ENCODE results near the gene SREBF1.

SREBF1 gene

DNA sequence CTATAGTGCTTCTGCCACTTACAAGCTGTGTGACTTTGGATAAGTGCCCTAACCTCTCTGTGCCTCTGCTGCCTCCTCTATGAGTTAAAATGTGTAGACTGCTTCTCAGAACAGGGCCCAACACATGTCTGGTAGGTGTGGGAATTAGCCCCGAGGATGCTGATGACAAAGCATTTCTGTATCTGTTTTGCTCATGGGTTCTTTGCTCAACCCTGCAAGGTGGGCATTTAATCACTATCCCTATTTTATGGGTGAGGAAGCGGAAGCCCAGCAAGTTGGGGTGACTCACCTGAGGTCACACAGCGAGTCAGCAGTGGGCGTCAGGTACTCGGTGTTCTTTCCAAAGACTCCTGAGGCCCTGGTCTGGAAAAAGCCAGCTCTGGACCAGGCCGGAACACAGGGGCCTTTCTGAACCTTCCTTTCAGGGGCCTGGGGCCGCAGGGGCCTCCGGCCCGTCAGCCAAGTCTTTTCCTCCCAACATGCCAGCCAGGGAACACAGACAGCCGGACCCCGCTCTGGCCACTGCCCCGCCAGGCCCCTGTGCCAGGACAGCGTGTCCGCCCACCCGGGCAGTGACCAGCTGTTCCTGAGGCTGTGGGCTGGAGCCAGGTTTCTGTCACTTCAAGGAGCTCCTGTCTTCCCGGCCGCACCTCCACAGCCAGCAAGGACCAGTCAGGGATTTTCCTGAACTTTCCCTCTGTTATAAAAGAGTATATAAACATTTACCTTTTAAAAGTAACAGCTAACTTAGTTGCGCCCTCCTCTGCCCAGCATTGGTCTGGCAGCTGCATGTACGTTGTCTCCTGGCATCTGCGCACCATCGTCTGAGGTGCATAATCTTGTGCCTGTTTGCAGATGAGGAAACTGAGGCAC lies 62.5 kb downstream of the SREBF1 start:
- no peak overlapping the region for H3K4me3 ChIP-seq (ENCODE audit: low read length)

DNA sequence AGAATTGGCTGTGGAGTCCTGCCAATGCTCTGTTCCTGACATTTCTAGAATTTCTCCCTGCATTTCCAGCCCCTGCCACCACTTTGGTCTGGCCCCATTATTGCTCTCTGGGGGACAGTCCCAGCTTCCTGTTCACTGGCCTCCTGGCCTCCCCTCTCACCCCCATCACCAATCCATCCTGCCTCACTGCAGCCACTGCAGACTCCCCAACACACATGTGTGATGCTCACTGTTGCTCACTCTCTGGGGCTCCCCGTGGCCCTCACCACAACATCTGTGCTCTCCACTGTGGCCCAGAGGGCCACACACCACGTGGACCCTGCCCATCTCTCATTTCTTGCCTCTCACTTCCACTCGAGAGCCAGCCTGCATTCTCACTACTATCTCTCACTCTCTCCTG lies 64.6 kb downstream of the SREBF1 start:
- H3K4me3 ChIP-seq (ENCODE audit: low read length): no peak overlapping the region
- no peak for TF ChIP-seq ZNF274 (IDR thresholded peaks at IDR 0.05; ENCODE audit: low read depth, low read length)

More for the DNA sequence above, 62.5 kb downstream of the SREBF1 start:
- TF ChIP-seq ZNF274 (IDR thresholded peaks at IDR 0.05; ENCODE audit: low read depth, low read length): no peak

DNA sequence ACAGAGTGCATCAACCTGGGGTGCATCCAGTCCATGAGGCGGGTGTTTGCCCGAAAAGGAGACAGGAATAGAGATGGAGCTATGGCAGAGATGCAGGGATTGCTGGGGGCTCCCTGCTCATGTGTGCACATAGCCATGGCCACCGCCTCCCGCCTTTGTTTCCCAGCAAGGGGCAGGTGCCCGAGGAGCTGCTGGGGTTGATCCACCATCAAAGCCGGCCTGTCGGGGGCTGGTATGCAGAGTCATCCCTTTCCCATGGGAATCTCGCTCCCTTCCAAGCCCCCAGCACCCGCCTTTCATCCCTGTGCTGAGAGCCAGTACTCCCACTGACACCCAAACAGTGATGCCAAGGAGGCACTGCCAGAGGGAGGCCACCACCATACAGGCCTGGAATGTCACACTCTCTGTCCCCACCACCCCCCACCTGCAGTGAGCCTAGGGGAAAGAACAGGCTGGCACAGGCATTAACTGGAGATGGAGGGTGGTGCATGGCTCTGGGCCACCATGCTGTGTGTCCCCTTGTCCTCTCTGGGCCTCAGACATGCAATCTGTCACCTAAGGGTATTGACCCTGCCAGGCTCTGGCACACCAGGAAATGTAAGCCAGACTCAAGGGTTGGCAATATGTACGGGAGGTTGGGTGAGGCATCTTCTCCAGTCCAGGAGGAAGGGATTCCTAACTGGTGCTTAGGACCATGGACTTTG lies 65.1 kb downstream of the SREBF1 start:
- TF ChIP-seq ZNF274 (IDR thresholded peaks at IDR 0.05; ENCODE audit: low read depth, low read length): no peak
- H3K4me3 ChIP-seq (ENCODE audit: low read length): no peak overlapping the region

DNA sequence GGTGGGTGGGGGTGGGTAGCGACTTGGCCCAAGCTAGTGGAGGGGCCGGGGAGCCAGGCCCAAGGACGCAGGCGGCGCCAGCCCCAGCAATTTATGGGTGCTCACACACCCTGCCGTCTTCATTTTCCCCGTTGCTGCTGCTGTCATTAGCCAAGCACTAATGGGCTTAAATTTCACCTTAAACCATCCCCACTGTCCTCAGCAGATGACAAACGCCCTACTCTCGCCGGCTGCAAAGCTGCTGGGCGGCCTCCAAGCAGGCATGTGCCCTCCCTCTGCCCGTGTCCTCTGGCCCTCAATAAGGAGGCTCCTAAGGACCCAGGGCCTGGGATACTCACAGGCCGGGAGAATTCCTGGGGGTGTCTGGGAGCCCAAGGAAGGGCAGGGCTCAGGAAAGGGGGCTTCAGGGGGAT lies 66.1 kb downstream of the SREBF1 start:
- H3K4me3 ChIP-seq (ENCODE audit: low read length): no peak overlapping the region
- no peak for TF ChIP-seq ZNF274 (IDR thresholded peaks at IDR 0.05; ENCODE audit: low read depth, low read length)

DNA sequence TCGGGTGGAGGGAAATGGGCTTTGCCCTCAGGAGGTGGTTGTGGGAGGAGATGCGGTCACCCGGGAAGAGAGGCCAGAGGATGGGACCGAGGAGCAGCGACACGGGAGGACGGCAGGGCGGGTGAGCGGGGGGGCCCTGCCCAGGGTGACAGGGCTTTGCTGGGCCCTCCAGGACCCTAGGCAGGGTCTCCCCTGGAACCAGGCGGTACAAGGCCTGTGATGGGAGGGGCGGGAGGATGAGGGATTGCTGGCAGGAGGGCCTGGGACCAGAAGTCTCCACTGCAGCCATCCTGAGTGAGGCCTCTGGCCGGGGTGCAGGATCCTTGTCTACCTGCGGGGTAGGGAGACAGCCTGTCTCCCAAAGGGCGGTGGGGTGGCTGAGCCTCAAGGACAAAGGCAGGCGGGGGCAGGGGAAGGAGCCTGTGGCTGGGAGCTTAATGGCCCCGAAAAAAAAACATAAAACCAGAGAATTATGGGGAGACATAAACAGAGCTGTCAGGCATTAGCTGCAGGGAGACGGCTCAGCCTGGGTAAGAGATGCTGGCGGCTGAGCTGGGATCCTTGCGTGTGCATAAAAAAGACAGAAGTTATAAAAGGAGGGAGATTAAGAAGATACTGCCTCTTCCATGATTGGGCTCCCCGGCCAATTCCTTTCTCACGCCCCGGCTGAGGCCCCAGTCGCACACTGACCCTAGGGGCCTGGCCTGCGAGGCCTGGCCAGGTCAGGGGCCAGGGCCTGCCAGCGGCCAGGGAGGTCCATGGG lies 66.7 kb downstream of the SREBF1 start:
- no peak for TF ChIP-seq ZNF274 (IDR thresholded peaks at IDR 0.05; ENCODE audit: low read depth, low read length)
- H3K4me3 ChIP-seq (ENCODE audit: low read length): no peak overlapping the region

DNA sequence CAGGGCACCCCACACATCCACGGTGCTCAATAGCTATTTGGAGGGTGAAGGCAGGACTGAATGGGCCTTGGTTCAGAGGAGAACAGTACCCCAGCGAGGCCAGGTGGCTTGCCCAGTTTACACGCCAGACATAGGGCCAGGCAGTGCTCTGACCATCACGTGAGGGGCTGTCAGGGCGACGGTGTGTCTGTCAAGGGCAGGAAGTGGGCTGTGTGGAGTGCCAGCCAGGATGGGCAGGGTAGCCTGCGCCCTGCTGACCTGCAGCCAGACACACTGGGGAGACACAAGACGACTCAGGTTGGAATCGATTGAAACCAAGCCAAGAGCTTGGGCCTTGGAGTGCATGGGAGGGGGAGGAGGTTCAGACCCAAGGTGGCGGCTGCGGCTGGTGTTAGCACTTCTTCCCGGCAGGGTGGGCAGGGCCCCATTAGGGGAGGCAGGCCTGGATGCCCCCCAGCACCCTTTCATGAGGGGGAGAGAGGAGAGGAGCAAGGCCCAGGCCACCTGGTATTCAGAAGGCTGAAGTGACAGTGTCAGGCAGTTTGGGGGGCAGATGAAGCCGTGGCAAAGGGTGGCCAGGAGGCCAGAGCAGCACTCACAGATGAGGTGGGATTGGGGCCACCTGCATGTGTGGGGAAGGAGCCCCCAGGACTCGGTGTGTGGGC lies 68.2 kb downstream of the SREBF1 start:
- no peak for TF ChIP-seq ZNF274 (IDR thresholded peaks at IDR 0.05; ENCODE audit: low read depth, low read length)
- no peak overlapping the region for H3K4me3 ChIP-seq (ENCODE audit: low read length)

DNA sequence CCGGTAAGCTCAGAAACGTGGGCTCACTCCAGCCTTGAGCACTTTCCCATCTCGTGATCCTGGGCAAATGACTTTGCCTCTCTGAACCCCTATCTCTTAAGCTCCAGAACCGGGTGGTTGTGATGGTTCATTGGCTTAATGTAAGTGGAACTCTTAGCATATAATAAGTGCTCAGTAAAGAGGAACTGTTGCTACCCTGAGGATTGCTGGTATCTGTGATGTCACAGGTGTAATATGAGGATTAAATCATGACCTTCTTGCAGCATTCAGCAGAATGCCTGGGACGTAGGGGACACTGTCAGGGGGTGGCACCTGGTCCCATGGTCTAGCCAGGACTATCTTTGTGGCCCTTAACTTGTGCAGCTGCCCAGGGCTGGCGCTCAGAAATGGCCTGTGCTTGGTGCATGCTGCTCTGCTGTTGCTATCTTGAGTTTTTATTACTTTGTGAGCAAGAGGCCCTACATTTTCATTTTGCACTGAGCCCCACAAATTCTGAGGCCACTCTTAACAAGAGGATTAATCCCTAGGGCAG lies 68.8 kb downstream of the SREBF1 start:
- H3K4me3 ChIP-seq (ENCODE audit: low read length): no peak overlapping the region
- no peak for TF ChIP-seq ZNF274 (IDR thresholded peaks at IDR 0.05; ENCODE audit: low read depth, low read length)

DNA sequence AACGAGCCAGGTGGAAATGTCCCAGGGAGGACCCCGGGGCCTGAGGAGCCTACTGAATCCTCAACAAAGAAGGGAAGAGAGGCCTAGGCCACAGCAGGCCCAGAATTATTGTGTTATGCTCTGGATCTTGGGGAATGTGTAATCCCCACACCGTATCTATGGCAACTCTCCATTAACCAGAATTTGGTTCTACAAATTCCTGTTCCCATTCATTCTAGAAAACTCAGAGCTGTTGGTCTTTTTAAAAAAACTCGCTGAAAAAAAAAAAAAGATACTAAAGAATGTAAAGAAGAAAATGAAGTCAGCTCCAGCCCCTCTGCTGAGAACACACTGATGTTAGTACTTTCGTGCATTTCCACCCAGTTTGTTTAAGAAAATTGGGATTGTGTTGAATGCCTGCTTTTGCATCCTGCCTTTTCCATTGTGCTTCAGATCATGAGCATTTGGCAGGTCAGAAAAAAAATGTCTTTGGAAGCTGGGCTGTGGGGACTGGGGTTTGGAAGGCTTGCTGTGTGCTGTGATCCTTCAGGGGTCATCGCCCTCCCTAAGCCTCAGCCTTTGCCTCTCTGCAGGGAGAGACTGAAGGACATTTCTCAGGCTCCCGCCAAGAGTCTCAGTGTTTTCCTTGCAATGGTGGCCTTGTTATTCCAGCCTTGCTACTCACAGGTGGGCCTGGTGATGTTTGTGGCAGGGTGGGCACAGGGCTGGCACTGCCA lies 69.5 kb downstream of the SREBF1 start:
- no peak overlapping the region for H3K4me3 ChIP-seq (ENCODE audit: low read length)
- no peak for TF ChIP-seq ZNF274 (IDR thresholded peaks at IDR 0.05; ENCODE audit: low read depth, low read length)

DNA sequence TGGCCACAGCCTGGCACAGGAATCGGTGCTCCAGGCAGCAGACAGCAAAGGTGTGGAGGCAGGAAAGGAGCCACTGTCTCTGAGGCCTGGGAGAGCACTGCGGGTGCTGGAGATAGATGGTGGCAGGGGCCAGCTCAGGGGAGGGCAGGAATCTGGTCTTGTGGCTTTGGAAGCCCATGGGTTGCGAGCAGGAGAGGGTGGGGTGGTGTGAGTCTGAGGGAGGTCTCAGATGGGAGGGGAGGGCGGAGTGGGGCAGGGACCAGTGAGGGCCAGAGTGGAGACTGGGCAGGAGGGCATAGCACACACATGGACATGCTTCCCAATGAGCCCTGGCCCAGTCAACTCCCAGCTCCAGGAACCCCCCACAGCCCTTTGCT lies 70.1 kb downstream of the SREBF1 start:
- no peak for TF ChIP-seq ZNF274 (IDR thresholded peaks at IDR 0.05; ENCODE audit: low read depth, low read length)
- no peak overlapping the region for H3K4me3 ChIP-seq (ENCODE audit: low read length)

DNA sequence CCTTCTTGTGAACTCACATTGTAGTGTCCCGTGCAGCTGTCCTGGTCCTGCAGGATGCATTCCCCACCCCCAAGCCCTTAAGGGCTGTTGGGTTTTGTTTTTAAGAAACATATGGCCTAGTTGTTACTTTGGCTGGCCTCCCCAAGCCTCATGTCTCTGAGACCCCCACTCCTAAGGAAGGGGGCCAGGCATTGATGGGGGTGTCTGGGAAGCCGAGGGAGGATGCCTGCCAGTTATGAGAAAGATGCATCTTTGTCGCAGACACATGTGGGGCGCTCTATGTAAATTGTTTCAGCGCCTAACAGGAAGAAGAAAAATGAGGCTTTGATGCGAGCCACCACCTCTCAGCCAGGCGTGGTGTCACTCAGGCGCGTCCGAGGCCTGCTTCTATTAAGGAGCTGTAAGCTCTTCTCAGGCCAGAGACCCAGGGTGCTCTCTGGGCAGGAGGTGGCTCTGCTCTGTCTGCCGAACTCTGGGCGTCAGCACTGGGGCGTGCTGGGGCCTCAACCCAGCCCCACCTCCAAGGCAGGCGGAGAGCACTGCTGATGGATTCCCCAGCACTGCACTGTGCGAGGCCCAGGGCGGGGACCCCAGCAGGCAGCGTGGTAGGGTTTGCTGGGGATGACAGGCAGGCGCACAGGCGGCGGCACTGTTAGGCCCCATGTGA lies 70.6 kb downstream of the SREBF1 start:
- H3K4me3 ChIP-seq (ENCODE audit: low read length): no peak overlapping the region
- TF ChIP-seq ZNF274 (IDR thresholded peaks at IDR 0.05; ENCODE audit: low read depth, low read length): no peak

DNA sequence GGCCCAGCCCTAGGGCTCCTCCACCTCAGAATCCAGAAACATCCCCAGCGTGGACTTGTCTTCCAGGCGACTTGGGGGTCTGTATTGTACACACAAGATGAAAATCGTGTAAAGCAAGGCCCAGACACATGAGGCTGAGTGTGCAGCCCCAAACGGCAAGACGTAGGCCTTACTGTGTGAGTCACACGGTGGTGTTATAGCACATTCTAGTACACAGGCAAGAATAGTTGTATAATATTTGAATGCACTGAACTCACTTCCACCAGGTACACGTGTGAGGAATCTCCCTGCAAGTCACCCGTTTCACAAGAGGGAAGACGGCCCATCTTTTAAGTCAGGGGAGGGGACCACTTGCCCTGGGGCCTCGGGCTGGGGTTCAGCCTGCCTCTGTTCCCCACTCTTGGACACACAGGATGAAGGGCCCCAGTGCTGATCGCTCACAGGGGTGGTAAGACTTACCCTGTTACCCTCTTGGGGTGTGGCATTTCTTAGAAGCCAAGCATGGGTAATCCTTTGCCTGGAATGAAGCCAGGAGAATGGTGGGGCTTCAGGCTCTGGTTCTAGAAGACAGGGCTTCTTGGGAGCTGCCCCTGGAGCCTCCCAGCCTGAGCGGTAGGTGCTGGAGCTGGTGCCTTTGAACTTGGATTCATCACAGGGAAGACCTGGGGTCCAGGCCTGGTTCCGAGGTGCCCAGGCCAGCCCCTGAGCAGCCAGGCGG lies 71.3 kb downstream of the SREBF1 start:
- H3K4me3 ChIP-seq (ENCODE audit: low read length): no peak overlapping the region
- no peak for TF ChIP-seq ZNF274 (IDR thresholded peaks at IDR 0.05; ENCODE audit: low read depth, low read length)

DNA sequence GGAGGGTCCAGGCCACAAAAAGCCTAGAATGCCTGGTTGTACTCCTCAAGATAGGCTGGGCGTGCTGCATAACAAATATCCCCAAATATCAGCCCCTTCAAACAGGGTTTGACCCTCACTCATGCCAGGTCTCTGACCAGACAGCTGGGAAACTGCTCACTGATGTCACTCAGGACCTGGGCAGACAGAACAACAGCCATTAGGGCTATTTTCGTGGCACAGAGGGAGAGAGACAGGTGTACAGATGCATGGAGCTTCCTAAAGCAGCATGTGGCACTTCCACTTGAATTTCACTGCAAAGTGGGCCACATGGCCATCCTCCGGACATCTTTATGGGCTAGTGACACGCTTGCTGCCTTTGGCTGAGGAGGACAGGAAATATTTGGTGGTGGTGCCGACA lies 73.1 kb downstream of the SREBF1 start:
- TF ChIP-seq ZNF274 (IDR thresholded peaks at IDR 0.05; ENCODE audit: low read depth, low read length): no peak

More for the DNA sequence above, 73.1 kb downstream of the SREBF1 start:
- no peak overlapping the region for H3K4me3 ChIP-seq (ENCODE audit: low read length)
